HFF-Myc (cell line): Measurements from ENCODE around the gene PPP2R3A.

Experiments used
- DNase-seq: peaks from one replicate; pipeline ENCODE4 v3.0.0-alpha.2; 2011; ENCODE audit warnings: low read depth; ENCODE audit errors: extremely low read depth
- H3K4me3 ChIP-seq: replicated peaks from 2 replicates; pipeline ENCODE4 v1.5.1; 2011; ENCODE audit warnings: low read depth, mild to moderate bottlenecking, control low read depth, low read length
- CTCF ChIP-seq: IDR thresholded peaks from 2 replicates; pipeline ENCODE4 v1.5.1; 2012; ENCODE audit warnings: mild to moderate bottlenecking, low read depth, low read length, control low read depth; ENCODE audit errors: missing control alignments

PPP2R3A gene

GRCh38 chr3:135944831-135945230 lies 20.7 kb upstream of the PPP2R3A start:
- no peak for DNase-seq
- no peak overlapping the region for H3K4me3 ChIP-seq
- TF ChIP-seq CTCF: no peak

- TF ChIP-seq CTCF: no peak
- no peak for DNase-seq
- H3K4me3 ChIP-seq: no peak overlapping the region
Measured at GRCh38 chr3:135950941-135951340, 14.6 kb upstream of the PPP2R3A start.

- H3K4me3 ChIP-seq: no peak overlapping the region
- no peak for TF ChIP-seq CTCF
- no peak for DNase-seq
Measured at GRCh38 chr3:135964160-135964955, 1.2 kb upstream of the PPP2R3A start.

GRCh38 chr3:135965129-135965505 lies 411 bp upstream of the PPP2R3A start:
- DNase-seq: no peak
- peak overlapping the region; percentile 86 for H3K4me3 ChIP-seq
- no peak for TF ChIP-seq CTCF

GRCh38 chr3:135966271-135966961 lies 888 bp downstream of the PPP2R3A start:
- TF ChIP-seq CTCF: no peak
- peak overlapping the region; percentile 86 for H3K4me3 ChIP-seq
- no peak for DNase-seq

- TF ChIP-seq CTCF: no peak
- H3K4me3 ChIP-seq: peak overlapping the region; percentile 86
- no peak for DNase-seq
Measured at GRCh38 chr3:135966962-135967274, 1.4 kb downstream of the PPP2R3A start.
